Smooth muscle cell (in vitro differentiated cells): ENCODE measurements around the gene WDR75. TPM values are rescaled to one million over a fixed set of nuclear protein-coding genes. Genes with fewer than 3 reads are reported as not detected.
"Not testable (repeated sequence)": the region's sequence is repeated elsewhere in the genome, so short reads cannot be mapped to it uniquely, and the experiment has no call there.

ENCODE experiments used
- DNase-seq: peaks from one replicate; lab custom pipeline; 2025; ENCODE audit not compliant: unreplicated experiment; lab: John Stamatoyannopoulos, UW
- H2AFZ ChIP-seq: fragments of 200-600 bp; sonication (generic); 2 replicates; pipeline ENCODE4 v1.6.0; 2016; ENCODE audit warnings: antibody characterized with exemption, low read depth, mild to moderate bottlenecking
- H3F3A ChIP-seq: fragments of 200-600 bp; sonication (generic); 2 replicates; pipeline ENCODE4 v1.6.0; 2017; ENCODE audit warnings: antibody characterized with exemption, low read depth
- H3K27ac ChIP-seq: fragments of 200-600 bp; sonication (generic); 2 replicates; pipeline ENCODE4 v1.5.1; 2016; ENCODE audit warnings: low read depth, mild to moderate bottlenecking
- H3K27me3 ChIP-seq: fragments of 200-600 bp; sonication (generic); 2 replicates; pipeline ENCODE4 v1.6.1; 2016; ENCODE audit warnings: low read depth, mild to moderate bottlenecking
- H3K36me3 ChIP-seq: fragments of 200-600 bp; sonication (generic); 2 replicates; pipeline ENCODE4 v1.5.1; 2016; ENCODE audit warnings: low read depth
- H3K4me1 ChIP-seq: fragments of 200-600 bp; sonication (generic); 2 replicates; pipeline ENCODE4 v1.5.1; 2016; ENCODE audit warnings: low read depth
- H3K4me2 ChIP-seq: fragments of 200-600 bp; sonication (generic); 2 replicates; pipeline ENCODE4 v1.6.0; 2016; ENCODE audit warnings: mild to moderate bottlenecking
- H3K4me3 ChIP-seq: fragments of 200-600 bp; sonication (generic); 2 replicates; pipeline ENCODE4 v1.5.1; 2016; ENCODE audit warnings: mild to moderate bottlenecking
- H3K79me2 ChIP-seq: fragments of 200-600 bp; sonication (generic); 2 replicates; pipeline ENCODE4 v1.6.0; 2016; ENCODE audit warnings: low read depth, mild to moderate bottlenecking
- H3K9ac ChIP-seq: fragments of 200-600 bp; sonication (generic); 2 replicates; pipeline ENCODE4 v1.6.0; 2016; ENCODE audit warnings: low read depth
- H3K9me3 ChIP-seq: fragments of 200-600 bp; sonication (generic); replicated peaks from 2 replicates; pipeline ENCODE4 v1.5.1; 2016; ENCODE audit warnings: low read depth
- H4K20me1 ChIP-seq: fragments of 200-600 bp; sonication (generic); 2 replicates; pipeline ENCODE4 v1.6.0; 2016; ENCODE audit warnings: low read depth
- WGBS: methylation state at CpG from one replicate; pipeline ENCODE4 v1.1.7; 2016; ENCODE audit warnings: low lambda C conversion rate; 5-methylcytosine and 5-hydroxymethylcytosine counted together
- polyA plus RNA-seq: library from polyadenylated mRNA; unstranded; fragments of >200 nt; fragmentation: Nextera tagmentation; extraction: Ambion mirVana; gene quantifications from 2 replicates; pipeline ENCODE4 v1.2.1, GENCODE V29; 2016
- total RNA-seq: library from RNA; depleted of rRNA; stranded (reverse); fragments of >200 nt; gene quantifications from 2 replicates; pipeline ENCODE4 v1.2.3, GENCODE V29; 2014
- TF ChIP-seq, protein P1 (sequence below): fragments of 200-600 bp; sonication (generic); IDR thresholded peaks from 2 replicates; pipeline ENCODE4 v1.5.1; 2017; ENCODE audit warnings: borderline replicate concordance, mild to moderate bottlenecking, antibody characterized with exemption; ENCODE audit not compliant: insufficient read depth, poor library complexity, severe bottlenecking

The WDR75 gene
- total and polyA plus RNA-seq, 2 experiments from 2014 or later, result 22.7 to 63.0 TPM

DNA sequence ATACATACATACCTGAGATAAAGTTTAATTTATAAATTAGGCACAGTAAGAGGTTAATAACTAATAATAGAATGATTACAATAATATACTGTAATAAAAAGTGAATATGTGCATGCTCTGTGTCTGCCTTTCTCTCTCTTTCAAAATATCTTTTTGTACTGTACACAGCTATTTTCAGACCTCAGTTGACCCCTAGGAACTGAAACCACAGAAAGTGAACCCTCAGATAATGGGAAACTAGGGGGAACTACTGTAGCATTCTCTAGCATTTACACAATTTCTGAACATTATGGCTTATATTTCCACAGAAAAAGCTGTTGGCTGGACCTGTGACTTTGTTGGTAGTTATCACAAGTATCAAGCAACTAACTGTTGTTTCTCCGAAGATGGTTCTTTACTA lies 25.9 kb downstream of the WDR75 start:
- peaks cover 45% of the 10 kb centered on the region for H3K36me3 ChIP-seq

DNA sequence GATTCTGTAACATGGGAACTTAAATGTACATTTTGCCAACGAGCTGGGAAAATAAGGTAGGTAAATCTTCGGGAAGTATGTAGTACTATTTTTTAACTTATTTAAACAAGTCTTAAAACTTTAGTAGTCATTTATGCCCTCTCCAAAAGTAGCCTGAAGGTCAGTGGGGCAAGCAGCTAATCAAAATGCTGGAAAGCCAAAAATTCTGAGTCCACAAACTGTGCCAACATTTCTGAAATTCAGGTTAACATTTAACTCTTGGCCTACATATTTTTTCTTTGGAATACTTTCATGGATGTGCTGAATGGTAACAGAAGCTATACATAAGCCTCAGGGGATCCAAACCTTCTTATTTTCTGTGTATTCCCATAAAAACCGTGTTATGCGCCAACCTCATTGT lies 26.3 kb downstream of the WDR75 start:
- Histone ChIP-seq H3K36me3 (peaks cover 41% of the 10 kb centered on the region), H2AFZ (no peak overlapping the region), H3K9ac (no peak overlapping the region), H3K4me2 (no peak overlapping the region), H3K79me2 (no peaks in the 10 kb centered on the region), H3K4me3 (no peak overlapping the region), H3K4me1 (no peaks in the 10 kb centered on the region), H3K27me3 (no peaks in the 10 kb centered on the region), H3F3A (no peaks in the 10 kb centered on the region), H3K9me3 (no peaks in the 10 kb centered on the region), H4K20me1 (no peaks in the 10 kb centered on the region), H3K27ac (no peak overlapping the region)
- WGBS, result 96% methylated on average over 4 of the region's 4 CpGs
- TF ChIP-seq, protein P1, sequence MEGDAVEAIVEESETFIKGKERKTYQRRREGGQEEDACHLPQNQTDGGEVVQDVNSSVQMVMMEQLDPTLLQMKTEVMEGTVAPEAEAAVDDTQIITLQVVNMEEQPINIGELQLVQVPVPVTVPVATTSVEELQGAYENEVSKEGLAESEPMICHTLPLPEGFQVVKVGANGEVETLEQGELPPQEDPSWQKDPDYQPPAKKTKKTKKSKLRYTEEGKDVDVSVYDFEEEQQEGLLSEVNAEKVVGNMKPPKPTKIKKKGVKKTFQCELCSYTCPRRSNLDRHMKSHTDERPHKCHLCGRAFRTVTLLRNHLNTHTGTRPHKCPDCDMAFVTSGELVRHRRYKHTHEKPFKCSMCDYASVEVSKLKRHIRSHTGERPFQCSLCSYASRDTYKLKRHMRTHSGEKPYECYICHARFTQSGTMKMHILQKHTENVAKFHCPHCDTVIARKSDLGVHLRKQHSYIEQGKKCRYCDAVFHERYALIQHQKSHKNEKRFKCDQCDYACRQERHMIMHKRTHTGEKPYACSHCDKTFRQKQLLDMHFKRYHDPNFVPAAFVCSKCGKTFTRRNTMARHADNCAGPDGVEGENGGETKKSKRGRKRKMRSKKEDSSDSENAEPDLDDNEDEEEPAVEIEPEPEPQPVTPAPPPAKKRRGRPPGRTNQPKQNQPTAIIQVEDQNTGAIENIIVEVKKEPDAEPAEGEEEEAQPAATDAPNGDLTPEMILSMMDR, result no peak
- DNase-seq, result no peak

More for the DNA sequence above, 25.9 kb downstream of the WDR75 start:
- Histone ChIP-seq H3F3A (no peaks in the 10 kb centered on the region), H3K4me1 (no peaks in the 10 kb centered on the region), H2AFZ (no peak overlapping the region), H3K9me3 (no peaks in the 10 kb centered on the region), H3K4me2 (no peak overlapping the region), H3K9ac (no peak overlapping the region), H3K79me2 (no peaks in the 10 kb centered on the region), H3K27me3 (no peaks in the 10 kb centered on the region), H4K20me1 (no peaks in the 10 kb centered on the region), H3K27ac (no peak overlapping the region), H3K4me3 (no peak overlapping the region)
- DNase-seq, result no peak
- 97% methylated on average over 1 of the region's 1 CpG for WGBS
- TF ChIP-seq, protein P1, result no peak

DNA sequence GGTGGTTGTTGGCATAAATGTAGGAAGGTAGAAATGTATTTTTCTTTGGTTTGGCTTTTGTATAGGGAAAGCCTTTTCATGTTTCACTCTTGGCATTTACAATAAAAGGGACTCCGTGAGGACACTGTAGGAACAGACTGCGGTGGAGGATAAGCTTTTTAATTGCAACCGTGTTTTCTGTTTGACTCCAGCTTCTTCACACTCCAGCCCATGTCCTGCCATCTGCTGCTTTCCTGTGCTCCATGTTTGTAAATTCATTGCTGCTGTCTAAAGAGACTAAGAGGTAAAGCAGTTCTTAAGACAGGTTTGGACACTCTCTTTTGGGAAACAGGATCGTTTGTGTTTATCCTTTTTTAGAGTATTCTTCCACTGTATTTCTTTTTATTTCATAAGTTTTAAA lies 33.3 kb downstream of the WDR75 start:
- Histone ChIP-seq H3K36me3 (peaks cover 19% of the 10 kb centered on the region), H3K4me1 (no peaks in the 10 kb centered on the region), H2AFZ (no peak overlapping the region), H3K4me2 (no peak overlapping the region), H4K20me1 (no peaks in the 10 kb centered on the region), H3K79me2 (no peaks in the 10 kb centered on the region), H3K27me3 (no peaks in the 10 kb centered on the region), H3K9me3 (no peaks in the 10 kb centered on the region), H3F3A (no peaks in the 10 kb centered on the region), H3K27ac (no peak overlapping the region), H3K9ac (no peak overlapping the region), H3K4me3 (no peak overlapping the region)
- TF ChIP-seq, protein P1, result no peak
- no peak for DNase-seq
- WGBS, result 94% methylated on average over 4 of the region's 4 CpGs

DNA sequence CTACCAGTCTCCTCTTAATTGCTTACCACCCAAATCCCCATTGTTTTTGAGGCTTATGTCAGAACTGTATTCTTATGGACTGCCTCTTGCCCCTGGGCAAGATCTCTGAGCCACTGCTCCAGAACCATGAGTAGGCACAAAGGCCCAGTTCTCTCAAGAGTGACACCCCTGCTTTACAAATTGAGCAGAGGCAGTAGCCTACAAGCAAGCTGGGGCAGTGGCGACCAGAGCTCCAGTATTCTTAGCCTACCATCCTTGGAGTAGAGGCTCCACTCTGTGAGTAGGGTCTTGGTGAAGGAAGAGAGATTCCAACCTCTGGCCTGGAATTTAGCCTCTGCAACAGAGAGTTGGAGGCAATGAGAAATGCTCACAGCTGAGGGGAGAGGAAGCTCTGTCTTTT lies 36.5 kb downstream of the WDR75 start:
- TF ChIP-seq, protein P1, result no peak

DNA sequence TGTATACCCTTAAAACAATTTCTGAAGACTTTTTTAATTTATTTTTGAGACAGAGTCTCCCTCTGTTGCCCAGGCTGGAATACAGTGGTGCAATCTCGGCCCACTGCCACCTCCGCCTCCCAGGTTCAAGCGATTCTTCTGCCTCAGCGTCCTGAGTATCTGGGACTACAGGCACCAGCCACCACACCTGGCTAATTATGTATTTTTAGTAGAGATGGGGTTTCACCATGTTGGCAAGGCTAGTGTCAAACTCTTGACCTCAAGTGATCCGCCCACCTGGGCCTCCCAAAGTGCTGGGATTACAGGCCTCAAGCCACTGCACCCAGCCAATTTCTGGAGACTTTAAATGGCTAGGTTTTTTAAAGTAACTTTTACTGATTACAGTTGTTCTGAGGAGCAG lies 37.0 kb downstream of the WDR75 start:
- H3K27me3 ChIP-seq, H3K4me3 ChIP-seq, H3K36me3 ChIP-seq, H3K9ac ChIP-seq, H3K9me3 ChIP-seq, H2AFZ ChIP-seq, H3K27ac ChIP-seq, H4K20me1 ChIP-seq, H3K79me2 ChIP-seq, H3F3A ChIP-seq, H3K4me1 ChIP-seq, DNase-seq, H3K4me2 ChIP-seq: not testable (repeated sequence)
- 98% methylated on average over 5 of the region's 5 CpGs for whole genome bisulfite sequencing

More for the DNA sequence above, 36.5 kb downstream of the WDR75 start:
- Histone ChIP-seq H3K9me3 (no peaks in the 10 kb centered on the region), H3K4me3 (no peak overlapping the region), H3K36me3 (peaks cover 8% of the 10 kb centered on the region), H3F3A (no peaks in the 10 kb centered on the region), H3K4me2 (no peak overlapping the region), H3K79me2 (no peaks in the 10 kb centered on the region), H4K20me1 (no peaks in the 10 kb centered on the region), H3K27ac (no peak overlapping the region), H2AFZ (no peak overlapping the region), H3K9ac (no peak overlapping the region), H3K4me1 (no peaks in the 10 kb centered on the region), H3K27me3 (no peaks in the 10 kb centered on the region)
- no peak for DNase-seq
- WGBS, result 96% methylated on average over 1 of the region's 1 CpG
